Neural cell (in vitro differentiated cells): Measurements from ENCODE around the gene FHOD3. TPM values are rescaled to one million over a fixed set of nuclear protein-coding genes. Genes with fewer than 3 reads are reported as not detected.

Source experiments
- H2AFZ ChIP-seq: fragments of 200-600, 300-800 bp; sonication (generic), shearing (Covaris generic); 2 replicates; pipeline ENCODE4 v1.6.0; 2014; ENCODE audit warnings: low read depth, mild to moderate bottlenecking, antibody characterized with exemption, low read length, moderate library complexity
- H3F3A ChIP-seq: fragments of 200-600 bp; shearing (Covaris generic); 2 replicates; pipeline ENCODE4 v1.6.1; 2016; ENCODE audit warnings: mild to moderate bottlenecking, moderate library complexity, mixed read lengths, antibody characterized with exemption, low read length; ENCODE audit not compliant: insufficient read depth, poor library complexity, severe bottlenecking
- H3K27ac ChIP-seq: fragments of 200-600, 300-800 bp; sonication (generic), shearing (Covaris generic); 2 replicates; pipeline ENCODE4 v1.5.1; 2014; ENCODE audit warnings: mild to moderate bottlenecking, low read length, moderate library complexity
- H3K27me3 ChIP-seq: fragments of 300-800, 200-600 bp; sonication (generic), shearing (Covaris generic); 2 replicates; pipeline ENCODE4 v1.6.0; 2014; ENCODE audit warnings: mild to moderate bottlenecking, low read depth, low read length, moderate library complexity; ENCODE audit not compliant: insufficient read depth
- H3K36me3 ChIP-seq: fragments of 300-800, 200-600 bp; sonication (generic), shearing (Covaris generic); 2 replicates; pipeline ENCODE4 v1.5.1; 2014; ENCODE audit warnings: mild to moderate bottlenecking, antibody characterized with exemption, low read length, moderate library complexity; ENCODE audit not compliant: insufficient read depth
- H3K4me2 ChIP-seq: fragments of 300-800, 200-600 bp; sonication (generic), shearing (Covaris generic); 2 replicates; pipeline ENCODE4 v1.6.0; 2014; ENCODE audit warnings: mild to moderate bottlenecking, low read length
- H3K4me3 ChIP-seq: fragments of 300-800, 200-600 bp; sonication (generic), shearing (Covaris generic); 2 replicates; pipeline ENCODE4 v1.5.1; 2014; ENCODE audit warnings: mild to moderate bottlenecking, low read length, moderate library complexity
- H3K79me2 ChIP-seq: fragments of 200-600 bp; shearing (Covaris generic); replicated peaks from 2 replicates; pipeline ENCODE4 v1.6.0; 2014; ENCODE audit warnings: mild to moderate bottlenecking, low read length, moderate library complexity; ENCODE audit not compliant: insufficient read depth
- H3K9ac ChIP-seq: fragments of 300-800, 200-600 bp; sonication (generic), shearing (Covaris generic); 2 replicates; pipeline ENCODE4 v1.6.1; 2016; ENCODE audit warnings: mild to moderate bottlenecking, low read length, mixed read lengths
- H3K9me2 ChIP-seq: fragments of 200-600 bp; shearing (Covaris generic); 2 replicates; pipeline ENCODE4 v1.6.1; 2016; ENCODE audit warnings: mild to moderate bottlenecking, low read length, mixed read lengths; ENCODE audit not compliant: insufficient read depth
- H3K9me3 ChIP-seq: fragments of 200-600, 300-800 bp; sonication (generic), shearing (Covaris generic); 2 replicates; pipeline ENCODE4 v1.6.1; 2016; ENCODE audit warnings: mild to moderate bottlenecking, mixed run types, low read length, moderate library complexity, mixed read lengths
- H4K20me1 ChIP-seq: fragments of 200-600 bp; shearing (Covaris generic); 2 replicates; pipeline ENCODE4 v1.6.1; 2016; ENCODE audit warnings: mild to moderate bottlenecking, mixed run types; ENCODE audit not compliant: insufficient read depth
- CTCF ChIP-seq: fragments of 450-650 bp; IDR thresholded peaks from 2 replicates; pipeline ENCODE4 v1.5.1; 2014; ENCODE audit warnings: antibody characterized with exemption, mild to moderate bottlenecking, moderate library complexity; ENCODE audit not compliant: poor library complexity, severe bottlenecking
- EP300 ChIP-seq: fragments of 450-650 bp; conservative IDR thresholded peaks from 2 replicates; pipeline ENCODE4 v1.6.1; 2014; ENCODE audit warnings: antibody characterized with exemption, mild to moderate bottlenecking, moderate library complexity; ENCODE audit not compliant: poor library complexity, severe bottlenecking
- EZH2 ChIP-seq: fragments of 200-600, 300-800 bp; shearing (Covaris generic), sonication (generic); IDR thresholded peaks from 2 replicates; pipeline ENCODE4 v1.6.1; 2014; ENCODE audit warnings: antibody characterized with exemption, low read length, borderline replicate concordance, mild to moderate bottlenecking; ENCODE audit not compliant: insufficient read depth, poor library complexity, severe bottlenecking
- MXI1 ChIP-seq: fragments of 450-650 bp; conservative IDR thresholded peaks from 2 replicates; pipeline ENCODE4 v1.6.1; 2014; ENCODE audit warnings: antibody characterized with exemption, mild to moderate bottlenecking; ENCODE audit not compliant: poor library complexity, severe bottlenecking
- POLR2AphosphoS5 ChIP-seq: IDR thresholded peaks from 2 replicates; pipeline ENCODE4 v1.6.1; 2012
- RAD21 ChIP-seq: fragments of 450-650 bp; conservative IDR thresholded peaks from 2 replicates; pipeline ENCODE4 v1.6.1; 2014; ENCODE audit warnings: antibody characterized with exemption, mild to moderate bottlenecking, moderate library complexity
- REST ChIP-seq: IDR thresholded peaks from 2 replicates; pipeline ENCODE4 v1.6.1; 2012; ENCODE audit warnings: borderline replicate concordance
- SMC3 ChIP-seq: fragments of 450-650 bp; conservative IDR thresholded peaks from 2 replicates; pipeline ENCODE4 v1.6.1; 2014; ENCODE audit warnings: antibody characterized with exemption, mild to moderate bottlenecking, moderate library complexity; ENCODE audit not compliant: poor library complexity
- TAF1 ChIP-seq: IDR thresholded peaks from 2 replicates; pipeline ENCODE4 v1.6.1; 2012; ENCODE audit warnings: low read depth
- polyA plus RNA-seq: library from polyadenylated mRNA; depleted of rRNA; stranded (reverse); fragments of >200 nt; gene quantifications from 2 replicates; pipeline ENCODE4 v1.2.3, GENCODE V29; 2014

FHOD3 gene
- polyA plus RNA-seq, 1 donor from 2014 or later, result 19.4 TPM

GRCh38 chr18:36296650-36297416 lies 680 bp upstream of the FHOD3 start:
- Histone ChIP-seq H3K27ac (peak overlapping the region; percentile 73), H3K79me2 (peaks cover 31% of the 10 kb centered on the region), H4K20me1 (no peaks in the 10 kb centered on the region), H3K9ac (peak overlapping the region; percentile 87), H2AFZ (peak overlapping the region; percentile 40), H3K4me3 (peak overlapping the region; percentile 90), H3K4me2 (peak overlapping the region; percentile 35), H3K9me3 (no peaks in the 10 kb centered on the region), H3K36me3 (no peaks in the 10 kb centered on the region), H3F3A (no peaks in the 10 kb centered on the region), H3K9me2 (no peaks in the 10 kb centered on the region), H3K27me3 (no peaks in the 10 kb centered on the region)
- TF ChIP-seq TAF1 (no peak), EP300 (no peak), SMC3 (peak; percentile 78), MXI1 (peak; percentile 31), RAD21 (peak; percentile 74), REST (peak; percentile 15), CTCF (peak; percentile 84), POLR2AphosphoS5 (peak; percentile 87), EZH2 (no peak)

DNA sequence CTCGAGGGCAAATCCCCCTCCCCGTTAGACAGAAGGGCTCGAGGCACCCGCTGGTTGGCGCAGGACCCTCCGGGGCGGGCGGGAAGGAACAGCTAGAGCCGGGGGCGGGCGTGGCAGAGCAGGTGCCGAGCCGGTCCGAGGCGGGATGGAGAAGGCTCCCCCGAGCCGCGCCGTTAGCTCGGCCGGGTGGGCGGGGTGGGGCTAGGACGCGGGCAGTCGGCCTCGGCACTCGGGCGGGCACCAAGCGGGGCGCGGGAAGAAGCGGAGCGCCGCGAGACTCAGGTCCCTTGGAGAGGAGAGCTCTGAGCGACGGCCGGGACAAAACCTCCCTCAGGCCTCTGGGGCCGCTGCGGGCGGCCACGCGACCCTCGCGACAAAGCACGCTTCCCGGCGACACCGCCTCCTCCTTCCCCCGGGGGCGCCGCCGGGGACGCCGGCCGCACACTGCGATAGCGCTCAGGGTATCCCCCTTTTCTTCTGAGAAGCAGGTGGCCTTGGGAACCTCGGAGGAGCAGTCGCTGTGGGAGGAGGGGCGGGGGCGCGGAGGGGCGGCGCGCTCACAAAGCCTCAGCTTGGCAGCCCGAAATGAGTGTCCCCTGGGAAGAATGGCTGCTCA lies 721 bp downstream of the FHOD3 start:
- H3K27me3 ChIP-seq, result no peaks in the 10 kb centered on the region
- H3K27ac ChIP-seq, result peak overlapping the region; percentile 73
- H4K20me1 ChIP-seq, result no peaks in the 10 kb centered on the region
- H3K9ac ChIP-seq, result peak overlapping the region; percentile 87
- peak overlapping the region; percentile 90 for H3K4me3 ChIP-seq
- H3K36me3 ChIP-seq, result no peaks in the 10 kb centered on the region
- H3K79me2 ChIP-seq, result peaks cover 44% of the 10 kb centered on the region
- TF ChIP-seq POLR2AphosphoS5 (peak; percentile 53), EZH2 (no peak), REST (peak; percentile 7), MXI1 (peak; percentile 40)
- no peaks in the 10 kb centered on the region for H3K9me3 ChIP-seq
- peak overlapping the region; percentile 45 for H2AFZ ChIP-seq
- H3F3A ChIP-seq, result no peaks in the 10 kb centered on the region
- no peaks in the 10 kb centered on the region for H3K9me2 ChIP-seq
- H3K4me2 ChIP-seq, result no peak overlapping the region
